Kidney (tissue), 14 donors: ENCODE results near the gene NECTIN1. TPM values are rescaled to one million over a fixed set of nuclear protein-coding genes. Genes with fewer than 3 reads are reported as not detected.
A peak's percentile ranks its signal among the peaks of the same experiment; 100 is the strongest.

ENCODE experiments used
- DNase-seq, 5 donors: peaks; one replicate each; pipeline ENCODE4 v3.0.0-alpha.2; 2013 to 2020
- FAIRE-seq: peaks from 2 replicates; lab custom pipeline; 2012; peaks lifted over from hg19 to GRCh38; lab: Jason Lieb, UNC
- H3K27ac ChIP-seq, 2 donors: one replicate each; pipeline ENCODE4 v1.7.0; 2013; ENCODE audit warnings: low read depth in 2 of 2, low read length in 2 of 2, inconsistent platforms in 1 of 2
- H3K27me3 ChIP-seq: one replicate; pipeline ENCODE4 v1.7.1; 2013; ENCODE audit warnings: low read length, inconsistent platforms; ENCODE audit not compliant: control insufficient read depth, insufficient read depth
- H3K36me3 ChIP-seq, 3 donors: one replicate each; pipeline versions ENCODE4 v1.7.0 to v1.7.1; 2013; ENCODE audit warnings: low read length in 3 of 3, control low read depth in 1 of 3, inconsistent platforms in 1 of 3; ENCODE audit not compliant: insufficient read depth in 3 of 3, control insufficient read depth in 2 of 3
- H3K4me1 ChIP-seq, 3 donors: one replicate each; pipeline versions ENCODE4 v1.7.0 to v1.7.1; 2013; ENCODE audit warnings: low read length in 3 of 3, inconsistent platforms in 1 of 3, low read depth in 1 of 3; ENCODE audit not compliant: control insufficient read depth in 2 of 3, insufficient read depth in 2 of 3
- H3K4me3 ChIP-seq, 3 donors: one replicate each; pipeline versions ENCODE4 v1.7.0 to v1.8.1; 2013; ENCODE audit warnings: low read length in 3 of 3, control low read depth in 1 of 3, inconsistent platforms in 1 of 3
- H3K9ac ChIP-seq, 3 donors: one replicate each; pipeline versions ENCODE4 v1.7.0 to v1.7.1; 2013; ENCODE audit warnings: low read length in 3 of 3, control low read depth in 1 of 3, inconsistent platforms in 1 of 3
- H3K9me3 ChIP-seq, 3 donors: one replicate each; pipeline versions ENCODE4 v1.7.0 to v1.7.1; 2013; ENCODE audit warnings: low read length in 3 of 3, control low read depth in 1 of 3, inconsistent platforms in 1 of 3; ENCODE audit not compliant: control insufficient read depth in 2 of 3, insufficient read depth in 1 of 3
- CTCF ChIP-seq: IDR thresholded peaks from 3 replicates; pipeline ENCODE4 v1.5.1; 2012; ENCODE audit warnings: mild to moderate bottlenecking, moderate library complexity, borderline replicate concordance; ENCODE audit not compliant: insufficient read depth; ENCODE audit errors: extremely low read depth
- intact Hi-C: fragments of 100-400 bp; cut with DNase I; formaldehyde crosslinking; loops from one replicate; pipeline ENCODE4 v1.11.1; 2022
- polyA plus RNA-seq: library from polyadenylated mRNA; stranded (reverse); fragments of 350-450 nt; fragmentation: Illumina TruSeq; extraction: RNeasy Lipid Tissue Mini Kit (QIAGEN cat#74804); gene quantifications from one replicate; pipeline ENCODE4 v1.2.3, GENCODE V29; 2014; ENCODE audit warnings: low read depth, low replicate concordance; ENCODE audit not compliant: insufficient read depth
- total RNA-seq: library from RNA; stranded (reverse); fragmentation: NEBNext Ultra II Directional; extraction: Animal tissue kit (Norgen Biotek cat#: 25700); gene quantifications from one replicate; pipeline ENCODE4 v1.2.1, GENCODE V29; 2021
- donor health status: control.
- donor health status: control.
- donor health status: control.
- donor health status: control.
- donor health status: control.
- donor health status: DM: yes; HTN: yes; CAD: no.
- donor health status: Normal renal cell carcinoma (clear cell type).

NECTIN1 gene
- total and polyA plus RNA-seq, 2 donors from 2014 or later, result 6.0 to 13.2 TPM

GRCh38 chr11:119666463-119667131 is 62.4 kb downstream of the NECTIN1 start:
- Histone ChIP-seq H3K27ac (no peak overlapping the region), H3K27me3 (no peaks in the 10 kb centered on the region), H3K9ac (no peak overlapping the region), H3K9me3 (no peaks in the 10 kb centered on the region), H3K4me1 (peaks cover 0 to 2% (median 0%) of the 10 kb centered on the region in 3 donors), H3K4me3 (no peak overlapping the region), H3K36me3 (no peaks in the 10 kb centered on the region)
- DNase-seq, result peak in 4 of 5 donors; percentile 68 to 88 (median 77)
- FAIRE-seq, result no peak
- intact Hi-C loops, result loop anchor here (10.0 kb wide), 2 partner anchors 408 to 448 kb away; no protein-coding TSS in a partner anchor
- TF ChIP-seq CTCF, result peak; percentile 95

GRCh38 chr11:119666061-119666460 is 62.9 kb downstream of the NECTIN1 start:
- no peaks in the 10 kb centered on the region for H3K4me1 ChIP-seq
- TF ChIP-seq CTCF, result no peak
- FAIRE-seq, result no peak
- H3K36me3 ChIP-seq, result no peaks in the 10 kb centered on the region
- H3K27me3 ChIP-seq, result no peaks in the 10 kb centered on the region
- DNase-seq, result no peak
- no peak overlapping the region for H3K27ac ChIP-seq
- H3K9ac ChIP-seq, result no peak overlapping the region
- intact Hi-C loops, result loop anchor here (10.0 kb wide), 2 partner anchors 409 to 449 kb away; no protein-coding TSS in a partner anchor
- H3K9me3 ChIP-seq, result no peaks in the 10 kb centered on the region
- no peak overlapping the region for H3K4me3 ChIP-seq

GRCh38 chr11:119664701-119665420 is 64.1 kb downstream of the NECTIN1 start:
- DNase-seq (no peak), FAIRE-seq (no peak)
- Histone ChIP-seq H3K36me3 (no peaks in the 10 kb centered on the region), H3K27ac (no peak overlapping the region), H3K4me3 (no peak overlapping the region), H3K27me3 (no peaks in the 10 kb centered on the region), H3K4me1 (no peaks in the 10 kb centered on the region), H3K9ac (no peak overlapping the region), H3K9me3 (no peaks in the 10 kb centered on the region)
- intact Hi-C loops, result loop anchor here (10.0 kb wide), 2 partner anchors 410 to 450 kb away; no protein-coding TSS in a partner anchor
- TF ChIP-seq CTCF, result no peak
